HG02981 (cell line): ENCODE measurements around the gene VMO1.
A peak's percentile ranks its signal among the peaks of the same experiment; 100 is the strongest.
"Not testable (repeated sequence)": the region's sequence is repeated elsewhere in the genome, so short reads cannot be mapped to it uniquely, and the experiment has no call there.

Source experiments
- ATAC-seq: cut with Tn5 transposase; IDR thresholded peaks from one replicate; pipeline ENCODE4 v1.9.1; 2021; ENCODE audit warnings: mild to moderate bottlenecking, moderate library complexity; ENCODE audit not compliant: unreplicated experiment

VMO1 gene

GRCh38 chr17:4786106-4786511, at the start of gene VMO1:
TSS of gene VMO1 (minus strand) at chr17:4786364. CDS start at chr17:4786352, 12 bp downstream.
- no peak for ATAC-seq

DNA sequence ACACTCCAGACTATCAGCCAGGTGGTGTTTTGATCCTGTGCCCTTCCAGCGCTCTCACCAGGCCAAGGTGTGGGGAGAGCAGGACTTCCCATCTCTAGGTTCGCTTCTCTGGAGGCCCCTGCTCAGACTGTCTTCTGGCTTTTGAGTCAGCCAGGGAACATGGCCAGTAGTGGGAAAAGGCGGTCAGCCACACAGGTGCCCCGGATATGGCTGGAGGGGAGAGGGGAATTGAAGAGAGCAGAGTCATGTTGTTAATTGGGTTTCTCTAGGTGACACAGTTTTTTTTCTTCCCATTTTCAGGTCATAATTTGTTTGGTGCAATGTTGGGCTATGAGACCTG, 48.5 kb upstream of the VMO1 start:
- ATAC-seq: no peak

DNA sequence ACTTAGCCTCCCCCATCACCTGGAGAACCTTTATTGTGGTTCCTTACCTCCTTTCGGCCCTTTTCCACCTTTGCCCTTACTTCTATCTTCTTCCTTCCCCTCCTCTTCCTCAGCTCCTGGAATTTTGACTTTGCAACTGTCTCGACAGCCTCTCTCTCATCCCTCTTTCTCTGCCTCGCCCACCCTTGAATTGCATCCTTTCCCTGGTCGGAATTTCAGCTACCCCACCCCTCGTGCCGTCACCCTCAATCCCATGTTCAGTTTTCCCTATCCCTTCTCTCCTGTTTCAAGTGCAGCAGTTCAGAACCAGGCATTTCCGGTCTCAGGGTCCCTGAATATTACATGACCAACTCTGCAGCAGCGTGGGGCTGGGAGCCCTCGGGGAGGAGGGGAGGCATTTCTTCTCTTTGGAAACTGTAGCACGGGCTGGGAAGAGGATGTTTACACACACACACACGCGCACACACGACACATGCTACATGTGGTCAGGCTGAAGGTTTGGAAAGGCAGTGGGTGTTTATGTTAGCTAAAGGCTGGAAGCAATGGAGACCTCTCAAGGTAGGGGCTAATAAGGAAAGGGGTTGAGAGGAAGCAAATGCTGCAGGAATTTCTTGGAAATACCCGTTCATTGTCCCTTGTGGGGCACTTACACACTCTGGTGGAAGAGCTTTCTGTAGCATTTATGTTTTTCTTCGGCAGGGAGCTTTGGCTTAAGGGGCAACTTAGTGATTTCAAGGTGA, 47.9 kb upstream of the VMO1 start:
- no peak for ATAC-seq

DNA sequence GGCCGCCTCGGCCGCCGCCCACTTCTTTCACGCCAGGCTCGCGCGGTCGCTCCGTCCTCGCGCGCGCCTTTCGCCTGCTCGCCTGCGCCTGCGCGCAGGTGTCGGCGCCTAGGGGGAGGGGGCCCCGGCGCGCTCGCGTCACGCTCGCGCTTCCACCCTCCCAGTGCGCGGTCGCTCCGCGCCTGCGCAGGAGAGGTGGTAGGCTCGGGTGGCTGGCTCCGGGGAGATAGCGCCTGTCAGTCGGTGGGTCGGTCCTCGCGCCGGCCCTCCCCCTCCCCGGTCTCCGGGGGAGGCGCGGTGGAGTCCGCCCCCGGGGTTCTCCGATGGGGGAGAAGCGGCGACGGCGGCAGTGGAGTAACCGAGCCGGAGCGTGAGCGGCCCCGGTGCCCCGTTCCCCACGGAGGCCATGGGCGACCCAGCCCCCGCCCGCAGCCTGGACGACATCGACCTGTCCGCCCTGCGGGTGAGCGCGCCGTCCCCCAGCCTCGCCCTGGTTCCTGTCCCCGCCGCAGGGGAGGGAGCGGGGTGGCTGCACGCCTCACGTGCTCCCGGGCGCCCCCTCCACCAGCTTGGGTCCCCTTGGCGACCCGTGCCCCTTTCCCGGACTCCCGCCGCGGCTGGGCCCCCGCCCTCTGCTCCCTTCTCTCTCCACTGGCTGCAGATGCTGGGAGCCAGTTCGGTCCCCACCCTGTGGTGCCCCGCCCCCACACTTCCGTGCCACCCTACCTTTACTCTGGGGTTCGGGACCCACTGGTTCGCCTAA, 47.2 kb upstream of the VMO1 start, which contains the start of gene MINK1:
Gene MINK1 (plus strand): TSS at position 163 of the 763 bp plus-strand sequence. CDS start 244 bp downstream, at position 407.
- peak; percentile 89 for ATAC-seq

GRCh38 chr17:4832829-4833177, 46.6 kb upstream of the VMO1 start:
- not testable (repeated sequence) for ATAC-seq

GRCh38 chr17:4827399-4827798, 41.2 kb upstream of the VMO1 start:
- no peak for ATAC-seq

DNA sequence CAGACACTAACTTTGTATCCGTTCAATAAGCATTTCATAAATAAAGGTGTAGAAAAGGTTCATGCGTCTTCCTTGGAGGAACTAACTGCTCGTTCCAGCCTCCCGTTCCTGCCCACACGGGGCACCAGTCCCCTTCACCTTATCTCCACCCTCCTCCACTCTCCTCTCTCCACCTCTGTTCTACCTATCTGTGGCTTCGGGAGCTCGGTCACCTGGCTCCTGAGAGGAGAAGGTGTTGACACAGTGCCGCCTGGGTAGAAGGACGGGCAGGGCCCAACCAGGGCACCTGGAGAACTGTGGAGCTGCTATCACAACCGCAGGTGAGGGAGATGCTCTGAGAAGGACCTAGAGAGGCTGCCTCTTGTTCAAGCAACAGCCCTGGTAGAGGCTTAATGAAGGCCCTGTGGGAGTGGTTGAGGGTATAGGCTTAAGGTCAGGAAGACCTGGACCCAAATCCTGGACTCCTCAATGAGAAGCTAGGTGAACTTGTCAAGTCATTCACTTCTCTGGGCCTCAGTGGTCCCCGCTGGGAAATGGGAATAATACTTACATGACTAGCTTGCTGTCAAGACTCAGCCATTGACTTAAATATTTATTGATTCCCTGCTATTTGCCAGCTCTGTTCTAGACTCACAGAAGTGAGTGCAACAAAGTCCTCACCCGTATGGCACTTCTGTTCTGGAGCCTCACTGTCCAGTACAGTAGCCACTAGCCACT, 37.4 kb upstream of the VMO1 start:
- ATAC-seq: no peak

DNA sequence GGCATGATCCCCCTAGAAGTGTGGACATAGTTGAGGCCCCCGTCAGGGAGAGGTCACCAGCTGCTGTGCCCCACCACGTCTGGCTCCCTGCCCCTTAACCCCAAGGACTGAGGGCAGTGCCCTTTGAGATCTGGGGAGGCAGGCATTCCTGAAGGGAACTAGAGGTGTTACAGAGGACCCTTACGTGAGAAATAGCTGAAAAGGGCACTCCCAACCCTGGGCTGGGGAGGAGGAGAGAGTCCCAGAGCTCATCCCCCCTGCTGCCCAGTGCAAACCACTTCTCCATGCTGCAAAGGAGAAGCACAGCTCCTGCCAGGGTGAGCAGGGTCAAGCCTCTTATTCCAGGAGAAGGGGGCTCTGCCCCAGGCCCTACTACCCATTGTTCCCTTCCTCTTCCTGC, 36.7 kb upstream of the VMO1 start:
- ATAC-seq: no peak

DNA sequence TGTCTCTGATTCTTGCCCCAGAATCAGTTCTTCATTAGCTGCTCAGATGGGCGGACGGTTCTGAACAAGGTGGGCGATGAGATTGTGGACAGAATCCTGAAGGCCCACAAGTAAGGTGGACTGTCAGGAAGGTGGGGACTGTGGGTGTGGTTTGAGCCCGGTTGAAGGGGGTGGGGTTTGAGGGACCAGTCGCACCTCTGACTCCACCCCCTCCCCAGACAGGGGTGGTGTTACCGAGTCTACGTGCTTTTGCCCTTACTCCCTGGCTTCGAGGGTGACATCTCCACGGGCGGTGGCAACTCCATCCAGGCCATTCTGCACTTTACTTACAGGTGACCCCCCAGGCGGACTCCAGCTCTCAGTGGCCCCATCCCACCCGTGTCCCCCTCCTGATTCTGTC, 32.1 kb upstream of the VMO1 start:
- ATAC-seq: no peak

DNA sequence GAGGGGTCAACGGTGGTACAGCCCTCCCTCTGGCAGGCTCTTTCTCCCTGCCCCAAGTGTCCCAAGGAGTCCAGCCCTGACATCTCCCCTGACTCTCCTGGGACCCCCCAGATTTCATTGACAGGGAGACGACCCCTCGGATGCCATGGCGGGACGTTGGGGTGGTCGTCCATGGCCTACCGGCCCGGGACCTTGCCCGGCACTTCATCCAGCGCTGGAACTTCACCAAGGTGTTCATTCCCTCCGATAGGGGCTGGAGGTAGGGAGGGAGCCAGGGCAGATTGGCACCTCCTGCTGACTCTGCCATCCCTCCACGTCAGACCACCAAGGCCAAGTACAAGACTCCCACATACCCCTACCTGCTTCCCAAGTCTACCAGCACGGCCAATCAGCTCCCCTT, 30.7 kb upstream of the VMO1 start:
- no peak for ATAC-seq

DNA sequence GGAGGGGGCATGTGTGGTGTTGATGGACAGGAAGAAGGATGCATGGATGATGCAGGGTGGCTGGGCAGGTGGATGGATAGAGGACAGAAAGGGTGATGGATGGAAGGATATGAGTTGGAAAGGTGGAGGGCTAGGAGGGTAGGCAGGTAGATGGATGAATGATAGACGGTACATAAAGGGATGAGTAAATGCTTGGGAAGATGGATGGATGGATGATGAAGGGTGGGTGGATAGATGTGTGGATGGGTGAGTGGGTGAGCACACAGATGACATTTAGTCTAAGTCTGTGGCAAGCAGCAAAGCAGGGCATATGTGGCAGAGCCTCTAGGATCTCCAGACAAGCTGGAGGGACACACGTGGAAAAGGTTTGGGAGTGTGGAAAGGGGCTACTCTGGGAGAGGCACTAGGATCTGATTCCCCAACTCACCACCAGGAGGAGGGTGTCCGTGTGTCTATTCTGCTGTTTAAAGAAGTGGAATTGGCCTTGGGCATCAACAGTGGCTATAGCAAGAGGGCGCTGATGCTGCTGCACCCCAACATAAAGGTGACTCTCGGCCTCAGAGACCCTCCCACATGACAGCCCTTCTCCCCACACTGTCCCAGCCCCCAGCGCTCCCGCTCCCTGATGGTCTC, 29.0 kb upstream of the VMO1 start:
- no peak for ATAC-seq

DNA sequence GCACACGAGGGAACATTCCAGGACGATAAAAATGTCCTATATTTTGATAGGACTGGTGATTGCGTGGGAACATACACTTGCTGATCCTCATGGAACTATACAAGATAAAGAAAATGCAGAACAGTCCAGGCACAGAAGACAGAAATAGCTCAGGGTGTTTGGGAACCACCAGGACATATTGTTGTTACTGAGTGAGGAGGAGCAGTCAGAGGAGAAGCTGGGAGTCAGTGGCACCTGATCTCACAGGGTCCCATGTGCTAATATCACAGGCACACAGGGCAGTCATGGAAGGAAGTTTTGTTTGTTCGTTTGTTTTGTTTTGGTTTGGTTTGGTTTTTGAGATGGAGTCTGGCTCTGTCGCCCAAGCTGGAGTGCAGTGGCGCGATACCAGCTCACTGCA, 26.5 kb upstream of the VMO1 start:
- ATAC-seq: no peak

DNA sequence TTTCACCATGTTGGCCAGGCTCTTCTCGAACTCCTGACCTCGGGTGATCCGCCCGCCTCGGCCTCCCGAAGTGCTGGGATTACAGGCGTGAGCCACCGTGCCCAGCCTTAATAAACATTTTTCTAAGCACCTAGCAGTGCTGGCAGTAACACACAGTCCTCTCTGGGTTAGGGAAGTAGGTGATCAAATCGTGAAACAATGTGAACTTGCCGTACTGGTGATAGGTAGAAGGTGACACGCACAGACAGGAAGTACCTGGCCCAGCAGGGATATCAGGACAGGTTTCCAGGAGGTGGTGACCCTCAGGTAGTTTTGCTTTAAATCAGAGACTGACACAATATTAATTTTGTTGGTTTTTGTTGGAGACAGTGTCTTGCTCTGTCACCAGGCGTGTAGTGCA, 25.3 kb upstream of the VMO1 start:
- ATAC-seq: no peak

DNA sequence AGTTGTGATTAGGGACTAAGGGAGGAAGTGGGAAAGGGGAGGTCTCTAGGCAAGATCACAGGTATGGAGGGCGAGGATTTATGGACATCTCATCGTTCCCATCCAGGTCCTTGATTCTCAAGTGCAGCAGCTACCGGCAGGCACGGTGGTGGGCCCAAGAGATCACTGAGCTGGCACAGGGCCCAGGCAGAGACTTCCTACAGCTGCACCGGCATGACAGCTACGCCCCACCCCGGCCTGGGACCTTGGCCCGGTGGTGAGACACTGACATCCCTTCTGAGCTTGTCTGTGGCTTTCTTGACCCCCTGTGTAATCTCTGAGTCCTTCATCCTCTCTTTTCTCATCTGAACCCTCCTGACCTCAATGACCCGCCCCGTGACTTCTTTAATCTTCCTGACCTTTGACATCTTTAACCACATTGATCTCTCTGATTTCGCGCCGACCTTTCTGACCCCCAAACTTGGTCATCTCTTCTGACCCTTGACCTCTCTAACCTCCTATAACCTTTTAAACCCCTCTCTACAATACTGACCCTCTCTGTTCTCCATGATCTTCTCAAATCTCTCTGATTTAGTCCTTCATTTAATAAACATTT, 24.6 kb upstream of the VMO1 start:
- no peak for ATAC-seq

DNA sequence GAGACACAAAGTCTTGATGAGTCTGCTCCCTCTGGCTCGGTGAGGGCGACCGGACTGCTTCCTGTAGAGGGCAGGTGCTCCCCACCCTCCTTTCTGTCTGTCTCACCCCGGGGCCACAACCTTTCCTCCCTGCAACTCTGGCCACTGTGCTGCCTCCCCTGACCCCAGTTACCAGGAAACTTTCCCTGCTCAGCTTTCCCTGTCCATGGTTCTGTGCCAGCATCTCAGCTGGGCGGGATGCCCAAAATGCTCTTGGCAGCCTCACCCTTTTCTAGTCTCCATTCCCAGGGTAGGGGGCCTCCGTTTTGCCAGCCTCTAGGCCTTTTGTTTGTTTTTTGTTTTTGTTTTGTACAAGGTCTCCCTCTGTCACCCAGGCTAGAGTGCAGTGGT, 22.2 kb upstream of the VMO1 start:
- ATAC-seq: no peak

- no peak for ATAC-seq
Measured at GRCh38 chr17:4807605-4808377, 21.6 kb upstream of the VMO1 start.

- peak; percentile 86 for ATAC-seq
Measured at GRCh38 chr17:4806777-4807604, 20.8 kb upstream of the VMO1 start, which contains the start of gene PLD2. TSS of gene PLD2 (plus strand) at chr17:4807152. CDS start at chr17:4807773, 621 bp downstream.

- ATAC-seq: no peak
Measured at GRCh38 chr17:4806456-4806776, 20.3 kb upstream of the VMO1 start.

GRCh38 chr17:4802228-4802627, 16.1 kb upstream of the VMO1 start, which contains the start of gene C17orf114:
TSS of gene C17orf114 (minus strand) at chr17:4802328.
- ATAC-seq: no peak
